Retinal pigment epithelial cell (primary cell): ENCODE data around the gene KLK1.
"Not testable (repeated sequence)": the region's sequence is repeated elsewhere in the genome, so short reads cannot be mapped to it uniquely, and the experiment has no call there.

Source experiments
- DNase-seq: peaks from one replicate; pipeline ENCODE4 v3.0.0-alpha.2; 2010; ENCODE audit warnings: low read depth
- H3K4me3 ChIP-seq: 2 replicates; pipeline ENCODE4 v1.5.1; 2011; ENCODE audit warnings: mild to moderate bottlenecking, low read length, control low read depth, moderate library complexity
- TF ChIP-seq, protein P1 (sequence below): conservative IDR thresholded peaks from 2 replicates; pipeline ENCODE4 v1.5.1; 2011; ENCODE audit warnings: low read depth, low read length, control low read depth, inconsistent platforms

The KLK1 gene

DNA sequence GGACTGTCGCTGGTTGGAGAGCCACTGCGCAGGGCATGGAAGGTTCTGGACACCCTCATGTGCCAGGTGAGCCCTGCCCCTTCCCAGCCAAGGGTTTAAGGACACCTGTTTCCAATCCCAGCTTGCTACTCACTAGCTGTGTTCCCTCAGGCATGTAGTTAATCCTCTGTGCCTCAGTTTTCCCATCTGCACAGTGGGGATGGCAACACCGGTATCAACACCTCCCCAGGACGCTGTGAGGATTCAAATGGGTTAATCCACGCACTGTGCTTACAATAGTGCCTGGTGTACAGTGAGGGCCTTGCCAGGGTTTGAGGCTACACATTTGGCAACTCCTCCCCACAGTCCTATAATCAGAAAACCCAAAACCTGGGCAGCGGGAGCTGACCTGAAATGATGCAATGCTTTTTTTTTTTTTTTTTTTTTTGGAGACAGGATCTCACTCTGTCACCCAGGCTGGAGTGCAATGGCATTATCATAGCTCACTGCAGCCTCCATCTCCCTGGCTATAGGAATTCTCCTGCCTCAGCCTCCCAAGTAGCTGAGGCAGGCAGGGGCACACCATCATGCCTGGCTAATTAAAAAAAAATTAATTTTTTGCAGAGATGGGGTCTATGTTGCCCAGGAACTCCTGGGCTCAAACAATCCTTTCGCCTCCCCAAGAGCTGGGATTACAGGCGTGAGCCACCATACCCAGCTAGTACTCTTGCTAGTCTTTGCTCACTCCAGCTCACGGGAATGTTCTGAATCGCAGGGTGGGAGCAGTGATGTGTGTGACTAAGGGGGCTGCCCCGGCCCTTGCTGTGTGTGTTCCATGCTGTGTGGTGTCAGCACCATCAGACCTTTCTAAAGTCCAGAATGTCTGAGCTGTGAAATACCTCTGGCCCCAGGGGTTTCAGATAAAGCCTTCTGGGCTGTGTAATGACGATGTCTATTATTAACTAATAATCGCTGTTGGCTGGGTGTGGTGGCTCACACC is 31.0 kb downstream of the KLK1 start:
- no peak overlapping the region for H3K4me3 ChIP-seq
- no peak for DNase-seq
- TF ChIP-seq, protein P1, sequence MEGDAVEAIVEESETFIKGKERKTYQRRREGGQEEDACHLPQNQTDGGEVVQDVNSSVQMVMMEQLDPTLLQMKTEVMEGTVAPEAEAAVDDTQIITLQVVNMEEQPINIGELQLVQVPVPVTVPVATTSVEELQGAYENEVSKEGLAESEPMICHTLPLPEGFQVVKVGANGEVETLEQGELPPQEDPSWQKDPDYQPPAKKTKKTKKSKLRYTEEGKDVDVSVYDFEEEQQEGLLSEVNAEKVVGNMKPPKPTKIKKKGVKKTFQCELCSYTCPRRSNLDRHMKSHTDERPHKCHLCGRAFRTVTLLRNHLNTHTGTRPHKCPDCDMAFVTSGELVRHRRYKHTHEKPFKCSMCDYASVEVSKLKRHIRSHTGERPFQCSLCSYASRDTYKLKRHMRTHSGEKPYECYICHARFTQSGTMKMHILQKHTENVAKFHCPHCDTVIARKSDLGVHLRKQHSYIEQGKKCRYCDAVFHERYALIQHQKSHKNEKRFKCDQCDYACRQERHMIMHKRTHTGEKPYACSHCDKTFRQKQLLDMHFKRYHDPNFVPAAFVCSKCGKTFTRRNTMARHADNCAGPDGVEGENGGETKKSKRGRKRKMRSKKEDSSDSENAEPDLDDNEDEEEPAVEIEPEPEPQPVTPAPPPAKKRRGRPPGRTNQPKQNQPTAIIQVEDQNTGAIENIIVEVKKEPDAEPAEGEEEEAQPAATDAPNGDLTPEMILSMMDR: no peak

DNA sequence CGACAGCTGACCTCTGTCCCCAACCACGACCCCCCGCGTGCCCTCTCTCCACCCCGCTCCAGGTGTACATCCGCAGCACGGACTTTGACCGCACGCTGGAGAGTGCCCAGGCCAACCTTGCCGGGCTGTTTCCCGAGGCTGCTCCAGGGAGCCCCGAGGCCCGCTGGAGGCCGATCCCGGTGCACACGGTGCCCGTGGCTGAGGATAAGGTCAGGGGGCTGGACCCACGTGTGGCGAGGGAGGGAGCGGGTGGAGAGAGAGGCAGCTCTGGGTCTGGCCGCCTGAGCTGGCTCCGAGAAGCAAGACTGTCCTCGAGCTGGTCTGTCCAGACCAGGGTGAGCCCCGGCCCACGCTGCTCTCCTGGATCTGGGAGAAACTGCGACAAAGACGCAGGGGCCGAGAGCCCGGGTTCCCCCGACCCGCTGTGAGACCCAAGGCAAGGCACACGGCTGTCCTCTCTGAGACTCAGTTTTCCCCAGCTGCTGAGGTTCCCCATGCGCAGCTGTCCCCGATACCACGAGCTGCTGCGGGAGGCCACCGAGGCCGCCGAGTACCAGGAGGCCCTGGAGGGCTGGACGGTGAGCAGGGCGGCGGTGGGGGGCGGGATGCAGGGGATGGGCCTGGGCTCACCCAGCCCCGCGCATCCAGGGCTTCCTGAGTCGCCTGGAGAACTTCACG is 31.9 kb downstream of the KLK1 start:
- DNase-seq: no peak
- H3K4me3 ChIP-seq: no peak overlapping the region
- TF ChIP-seq, protein P1: no peak

DNA sequence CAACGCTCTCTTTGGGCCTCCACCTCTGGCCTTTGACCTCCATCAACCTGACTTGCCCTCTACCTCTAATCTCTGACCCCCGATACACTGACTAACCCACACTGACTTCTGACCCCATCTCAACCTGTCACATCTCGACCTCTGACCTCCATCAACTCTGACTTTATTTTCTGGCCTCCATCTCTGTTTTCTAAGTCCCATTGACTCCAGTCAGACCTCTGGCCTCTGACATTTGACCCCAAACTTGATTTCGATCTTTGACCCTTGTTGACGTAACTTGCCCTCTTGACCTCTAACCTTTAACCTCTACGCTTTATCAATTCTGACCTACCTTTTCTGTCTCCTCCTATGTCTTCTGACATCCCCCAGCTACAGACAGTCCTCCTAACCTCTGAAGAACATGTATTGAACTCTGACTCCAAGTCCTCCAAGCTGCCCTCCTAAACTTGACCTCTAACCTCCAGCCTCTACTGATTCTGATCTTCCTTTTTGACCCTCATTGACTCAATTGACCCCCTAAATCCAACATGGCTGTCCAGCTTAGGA is 32.6 kb downstream of the KLK1 start:
- DNase-seq: no peak
- no peak overlapping the region for H3K4me3 ChIP-seq
- TF ChIP-seq, protein P1: no peak

DNA sequence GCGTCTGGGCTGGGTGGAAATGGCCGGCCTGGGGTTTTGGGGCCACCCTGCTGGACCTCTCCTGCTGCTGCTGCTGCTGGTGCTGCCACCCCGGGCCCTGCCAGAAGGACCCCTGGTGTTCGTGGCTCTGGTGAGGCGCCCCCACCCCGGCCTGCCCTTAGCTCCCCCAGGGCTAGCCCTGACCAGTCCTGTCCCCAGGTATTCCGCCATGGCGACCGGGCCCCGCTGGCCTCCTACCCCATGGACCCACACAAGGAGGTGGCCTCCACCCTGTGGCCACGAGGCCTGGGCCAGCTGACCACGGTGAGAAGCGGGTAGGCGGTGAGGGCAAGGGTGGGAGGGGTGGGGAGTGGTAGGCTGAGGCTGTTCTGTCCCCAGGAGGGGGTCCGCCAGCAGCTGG is 33.2 kb downstream of the KLK1 start, which contains the start of gene ACP4:
ACP4 (plus strand) TSS at position 20 of the 400 bp plus-strand sequence; CDS start at position 20, 0 bp downstream.
- no peak for DNase-seq
- TF ChIP-seq, protein P1: no peak
- no peak within 1 kb of the TSS for H3K4me3 ChIP-seq

DNA sequence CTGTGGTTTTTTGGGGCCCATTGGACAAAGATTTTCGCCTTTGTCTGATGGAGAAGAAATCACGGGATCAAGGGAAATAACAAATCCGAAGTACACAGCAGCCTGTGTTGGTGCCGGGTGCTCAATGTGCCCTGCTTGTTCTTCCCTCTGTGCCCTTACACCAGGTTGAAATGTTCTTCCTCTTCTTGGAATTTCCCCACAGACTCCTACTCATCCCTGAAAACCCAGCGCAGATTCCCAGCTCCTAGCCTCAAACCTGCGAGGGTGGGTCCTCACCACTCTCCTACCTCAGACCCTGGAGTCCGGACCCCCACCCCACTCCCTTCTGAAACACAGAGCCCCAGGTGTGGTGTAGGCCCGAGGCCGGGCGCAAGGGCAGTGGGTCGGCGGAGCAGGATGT is 38.3 kb downstream of the KLK1 start:
- no peak overlapping the region for H3K4me3 ChIP-seq
- TF ChIP-seq, protein P1: no peak
- no peak for DNase-seq

DNA sequence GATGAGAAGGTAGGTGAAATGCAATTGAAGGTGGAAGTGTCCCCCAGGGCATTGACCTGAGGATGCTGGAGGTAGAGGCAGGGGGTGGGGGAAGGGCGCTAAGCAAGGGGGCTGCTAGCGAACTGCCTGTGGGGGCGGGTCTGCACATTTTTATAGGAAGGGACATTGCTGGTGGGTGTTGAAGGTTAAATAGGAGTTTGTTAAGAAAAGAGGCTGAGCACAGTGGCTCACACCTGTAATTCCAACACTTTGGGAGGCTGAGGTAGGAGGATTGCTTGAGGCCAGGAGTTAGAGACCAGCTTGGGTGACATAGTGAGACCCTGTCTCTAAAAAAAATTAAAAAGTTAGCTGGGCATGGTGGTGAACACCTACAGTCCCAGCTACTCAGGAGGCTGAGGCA is 38.9 kb downstream of the KLK1 start:
- TF ChIP-seq, protein P1: no peak
- no peak overlapping the region for H3K4me3 ChIP-seq
- DNase-seq: no peak

DNA sequence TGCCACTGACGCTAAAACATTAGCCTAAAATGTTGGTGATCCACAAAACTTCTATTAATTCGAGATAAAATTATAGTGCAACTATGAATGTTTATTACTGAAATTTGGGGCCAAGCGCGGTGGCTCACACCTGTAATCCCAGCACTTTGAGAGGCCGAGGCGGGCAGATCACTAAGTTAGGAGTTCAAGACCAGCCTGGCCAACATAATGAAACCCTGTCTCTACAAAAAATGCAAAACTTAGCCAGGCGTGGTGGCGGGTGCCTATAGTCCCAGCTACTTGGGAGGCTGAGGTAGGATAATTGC is 39.8 kb downstream of the KLK1 start:
- DNase-seq: not testable (repeated sequence)

More for the DNA sequence above, 39.8 kb downstream of the KLK1 start:
- H3K4me3 ChIP-seq: not testable (repeated sequence)
